ENCODE data around the gene STX19. TPM values are rescaled to one million over a fixed set of nuclear protein-coding genes. Genes with fewer than 3 reads are reported as not detected.

STX19 gene
- total RNA-seq, 1 experiment from 2014 or later = 5.2 TPM

DNA sequence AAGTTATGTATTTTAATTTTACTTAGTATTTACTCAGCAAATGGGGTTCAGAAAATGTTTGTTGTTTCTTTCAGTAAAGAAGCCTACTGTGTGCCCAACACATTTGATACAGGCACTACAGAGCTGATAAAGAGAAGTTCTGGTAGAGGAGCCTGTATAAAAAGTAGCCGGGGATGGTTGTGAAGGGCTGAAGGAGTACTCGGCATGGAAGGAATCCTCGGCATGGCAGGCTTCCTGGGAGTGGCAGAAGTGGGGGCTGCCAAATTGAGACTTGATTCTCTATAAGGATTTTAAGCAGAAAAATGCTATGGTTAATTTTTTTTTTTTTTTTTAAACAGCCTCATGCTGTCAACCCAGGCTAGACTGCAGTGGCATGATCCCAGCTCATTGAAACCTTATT, 39.2 kb downstream of the STX19 start:
- no peak for DNase-seq
- no peaks in the 10 kb centered on the region for H3K9me3 Mint-ChIP-seq (ENCODE audit: low read depth, unreplicated experiment)
- BruUV-seq (replicated peaks) = no TSS peak
- H3K36me3 Mint-ChIP-seq (ENCODE audit: insufficient read depth, unreplicated experiment) = no peaks in the 10 kb centered on the region
- no peak overlapping the region for H3K27ac Mint-ChIP-seq (ENCODE audit: unreplicated experiment)
- intact Hi-C loops (cut with micrococcal nuclease; ENCODE audit: unreplicated experiment) = no loop called here
- TF ChIP-seq, protein P1, sequence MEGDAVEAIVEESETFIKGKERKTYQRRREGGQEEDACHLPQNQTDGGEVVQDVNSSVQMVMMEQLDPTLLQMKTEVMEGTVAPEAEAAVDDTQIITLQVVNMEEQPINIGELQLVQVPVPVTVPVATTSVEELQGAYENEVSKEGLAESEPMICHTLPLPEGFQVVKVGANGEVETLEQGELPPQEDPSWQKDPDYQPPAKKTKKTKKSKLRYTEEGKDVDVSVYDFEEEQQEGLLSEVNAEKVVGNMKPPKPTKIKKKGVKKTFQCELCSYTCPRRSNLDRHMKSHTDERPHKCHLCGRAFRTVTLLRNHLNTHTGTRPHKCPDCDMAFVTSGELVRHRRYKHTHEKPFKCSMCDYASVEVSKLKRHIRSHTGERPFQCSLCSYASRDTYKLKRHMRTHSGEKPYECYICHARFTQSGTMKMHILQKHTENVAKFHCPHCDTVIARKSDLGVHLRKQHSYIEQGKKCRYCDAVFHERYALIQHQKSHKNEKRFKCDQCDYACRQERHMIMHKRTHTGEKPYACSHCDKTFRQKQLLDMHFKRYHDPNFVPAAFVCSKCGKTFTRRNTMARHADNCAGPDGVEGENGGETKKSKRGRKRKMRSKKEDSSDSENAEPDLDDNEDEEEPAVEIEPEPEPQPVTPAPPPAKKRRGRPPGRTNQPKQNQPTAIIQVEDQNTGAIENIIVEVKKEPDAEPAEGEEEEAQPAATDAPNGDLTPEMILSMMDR (IDR thresholded peaks at IDR 0.05; ENCODE audit: unreplicated experiment) = no peak
- no peaks in the 10 kb centered on the region for H3K4me1 Mint-ChIP-seq (ENCODE audit: low read depth, unreplicated experiment)
- CTCF ChIA-PET = interaction anchor here (0.6 kb wide), 1 partner anchor 1343 kb away, joined by 3 read pairs; no protein-coding TSS in a partner anchor
- no peaks in the 10 kb centered on the region for H3K27me3 Mint-ChIP-seq (ENCODE audit: unreplicated experiment)
- no peak overlapping the region for H3K4me3 Mint-ChIP-seq (ENCODE audit: low read depth, unreplicated experiment)

DNA sequence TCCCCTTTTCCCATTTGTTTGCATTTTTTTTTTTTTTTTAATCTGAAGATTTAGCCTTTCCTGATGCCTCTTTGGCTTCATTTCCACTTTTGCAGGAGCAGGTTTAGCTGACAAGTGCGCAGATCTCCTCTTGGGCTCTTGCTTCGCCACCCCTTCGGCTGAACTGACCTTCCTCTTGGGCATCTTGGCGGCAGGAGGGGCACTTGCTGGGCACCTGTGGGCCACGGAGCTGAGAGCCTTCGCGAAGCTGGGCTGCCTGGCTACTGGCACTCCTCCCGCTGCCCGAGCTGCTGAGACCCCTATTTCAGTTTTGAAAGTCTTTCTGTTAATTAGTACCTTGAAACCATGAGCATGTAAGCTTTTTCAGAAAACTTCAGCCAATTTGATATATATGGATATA, 39.6 kb downstream of the STX19 start:
- no peak for DNase-seq
- H3K27me3 Mint-ChIP-seq (ENCODE audit: unreplicated experiment) = no peaks in the 10 kb centered on the region
- no peak overlapping the region for H3K4me3 Mint-ChIP-seq (ENCODE audit: low read depth, unreplicated experiment)
- no peaks in the 10 kb centered on the region for H3K4me1 Mint-ChIP-seq (ENCODE audit: low read depth, unreplicated experiment)
- intact Hi-C loops (cut with micrococcal nuclease; ENCODE audit: unreplicated experiment) = no loop called here
- H3K9me3 Mint-ChIP-seq (ENCODE audit: low read depth, unreplicated experiment) = no peaks in the 10 kb centered on the region
- TF ChIP-seq, protein P1 (IDR thresholded peaks at IDR 0.05; ENCODE audit: unreplicated experiment) = no peak
- CTCF ChIA-PET = interaction anchor here (0.6 kb wide), 1 partner anchor 1344 kb away, joined by 3 read pairs; no protein-coding TSS in a partner anchor
- no TSS peak for BruUV-seq (replicated peaks)
- no peaks in the 10 kb centered on the region for H3K36me3 Mint-ChIP-seq (ENCODE audit: insufficient read depth, unreplicated experiment)
- H3K27ac Mint-ChIP-seq (ENCODE audit: unreplicated experiment) = no peak overlapping the region

DNA sequence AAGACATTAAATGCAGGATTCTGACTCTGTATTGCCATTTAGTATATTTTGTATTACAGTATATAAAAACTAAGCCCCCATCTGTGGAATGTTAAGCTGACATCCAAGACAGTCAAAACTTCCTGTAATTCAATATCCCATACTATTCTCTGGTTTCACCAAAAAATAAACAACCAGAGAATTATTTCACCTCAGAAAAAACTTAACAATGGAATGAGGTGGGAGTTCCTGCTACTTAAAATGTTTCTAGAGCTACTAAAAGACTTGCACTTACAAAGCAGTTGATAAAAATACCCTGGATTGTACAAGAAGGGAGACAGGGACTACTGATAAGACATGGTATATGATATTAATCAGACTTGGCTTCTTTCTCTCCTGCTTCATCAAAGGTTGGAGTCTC, 40.1 kb downstream of the STX19 start:
- Mint-ChIP-seq H3K9me3 (ENCODE audit: low read depth, unreplicated experiment) (no peaks in the 10 kb centered on the region), H3K27ac (ENCODE audit: unreplicated experiment) (no peak overlapping the region), H3K4me1 (ENCODE audit: low read depth, unreplicated experiment) (no peaks in the 10 kb centered on the region), H3K27me3 (ENCODE audit: unreplicated experiment) (no peaks in the 10 kb centered on the region), H3K4me3 (ENCODE audit: low read depth, unreplicated experiment) (no peak overlapping the region), H3K36me3 (ENCODE audit: insufficient read depth, unreplicated experiment) (no peaks in the 10 kb centered on the region)
- CTCF ChIA-PET = interaction anchor here (0.6 kb wide), 1 partner anchor 165 kb away, joined by 4 read pairs; no protein-coding TSS in a partner anchor
- TF ChIP-seq, protein P1 (IDR thresholded peaks at IDR 0.05; ENCODE audit: unreplicated experiment) = no peak
- BruUV-seq (replicated peaks) = no TSS peak
- no peak for DNase-seq
- intact Hi-C loops (cut with micrococcal nuclease; ENCODE audit: unreplicated experiment) = no loop called here

DNA sequence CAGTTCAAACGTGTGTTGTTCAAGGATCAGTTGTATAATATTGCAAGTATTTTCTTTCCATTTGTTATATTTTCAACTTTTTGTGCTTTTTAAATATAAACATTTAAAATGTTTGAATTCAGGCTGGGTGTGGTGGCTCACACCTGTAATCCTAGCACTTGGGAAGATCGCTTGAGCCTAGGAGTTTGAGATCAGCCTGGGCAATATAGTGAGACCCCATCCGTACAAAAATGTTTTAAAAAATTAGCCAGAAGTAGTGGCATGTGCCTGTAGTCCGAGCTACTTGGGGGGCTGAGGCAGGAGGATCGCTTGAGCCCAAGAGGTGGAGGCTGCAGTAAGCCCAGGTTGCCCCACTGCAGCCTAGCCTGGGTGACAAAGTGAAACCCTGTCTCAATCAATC, 43.8 kb downstream of the STX19 start:
- H3K9me3 Mint-ChIP-seq (ENCODE audit: low read depth, unreplicated experiment) = no peaks in the 10 kb centered on the region
- no peaks in the 10 kb centered on the region for H3K27me3 Mint-ChIP-seq (ENCODE audit: unreplicated experiment)
- CTCF ChIA-PET = no interaction called here
- no peak overlapping the region for H3K4me3 Mint-ChIP-seq (ENCODE audit: low read depth, unreplicated experiment)
- peaks cover 14% of the 10 kb centered on the region for H3K36me3 Mint-ChIP-seq (ENCODE audit: insufficient read depth, unreplicated experiment)
- H3K27ac Mint-ChIP-seq (ENCODE audit: unreplicated experiment) = no peak overlapping the region
- DNase-seq = no peak
- intact Hi-C loops (cut with micrococcal nuclease; ENCODE audit: unreplicated experiment) = no loop called here
- TF ChIP-seq, protein P1 (IDR thresholded peaks at IDR 0.05; ENCODE audit: unreplicated experiment) = no peak
- peaks cover 2% of the 10 kb centered on the region for H3K4me1 Mint-ChIP-seq (ENCODE audit: low read depth, unreplicated experiment)
- no TSS peak for BruUV-seq (replicated peaks)
